Endothelial cell of umbilical vein (primary cell): Measurements from ENCODE around the gene ARPP19. TPM values are rescaled to one million over a fixed set of nuclear protein-coding genes. Genes with fewer than 3 reads are reported as not detected.
A peak's percentile ranks its signal among the peaks of the same experiment; 100 is the strongest.

Experiments used
- BruUV-seq: library from RNA; stranded (reverse); fragments of 400-500 nt; replicated peaks from 2 replicates; lab custom pipeline; 2021; lab: Mats Ljungman, UMichigan
- CTCF ChIA-PET: fragments of 300-600, 350-600 bp; sonication (Branson Sonifier 250); formaldehyde crosslinking; loops from one replicate; lab custom pipeline; 2021; ENCODE audit warnings: antibody characterized with exemption, inconsistent platforms; lab: Charles Lee
- POLR2A ChIA-PET: fragments of 300-600, 350-600 bp; sonication (Branson Sonifier 250); formaldehyde crosslinking; loops from one replicate; lab custom pipeline; 2021; ENCODE audit warnings: antibody characterized with exemption, inconsistent platforms; lab: Charles Lee
- DNase-seq: peaks from one replicate; pipeline ENCODE4 v3.0.0-alpha.2; 2011; ENCODE audit warnings: low read depth, low spot score
- FAIRE-seq: peaks from 2 replicates; lab custom pipeline; 2011; peaks lifted over from hg19 to GRCh38; lab: Jason Lieb, UNC
- H2AFZ ChIP-seq: 2 replicates; pipeline ENCODE4 v1.6.0; 2012; ENCODE audit warnings: low read depth, low read length, control low read depth, inconsistent platforms
- H3K27ac ChIP-seq: 2 replicates; pipeline ENCODE4 v1.5.1; 2011; ENCODE audit warnings: low read depth, mild to moderate bottlenecking, control low read depth, low read length, moderate library complexity; ENCODE audit not compliant: insufficient read depth
- H3K27me3 ChIP-seq, 2 experiments: 2 replicates each; pipeline versions ENCODE4 v1.6.0 to v1.6.1; 2011; ENCODE audit warnings: low read length in 2 of 2, mixed read lengths in 1 of 2; ENCODE audit not compliant: control insufficient read depth in 2 of 2, insufficient read depth in 2 of 2
- H3K36me3 ChIP-seq, 2 experiments: 2 replicates in 1 of 2; 3 replicates in 1 of 2; pipeline ENCODE4 v1.5.1; 2011; ENCODE audit warnings: low read length in 2 of 2, mild to moderate bottlenecking in 1 of 2, moderate library complexity in 1 of 2; ENCODE audit not compliant: control insufficient read depth in 2 of 2, insufficient read depth in 2 of 2; ENCODE audit errors: extremely low read depth in 1 of 2
- H3K4me1 ChIP-seq: 3 replicates; pipeline ENCODE4 v1.5.1; 2011; ENCODE audit warnings: mild to moderate bottlenecking, low read length; ENCODE audit not compliant: control insufficient read depth, insufficient read depth; ENCODE audit errors: extremely low read depth
- H3K4me2 ChIP-seq: 2 replicates; pipeline ENCODE4 v1.6.1; 2011; ENCODE audit warnings: low read length, control low read depth, mixed read lengths; ENCODE audit not compliant: insufficient read depth
- H3K4me3 ChIP-seq, 3 experiments: fragments of 200-600 bp in 1 of 3; sonication (generic), shearing (Covaris generic) in 1 of 3; replicated peaks in 1 of 3; 2 replicates each; pipeline ENCODE4 v1.5.1; 2011 to 2016; ENCODE audit warnings: control low read depth in 3 of 3, low read length in 3 of 3, mild to moderate bottlenecking in 2 of 3, inconsistent platforms in 1 of 3, low read depth in 1 of 3, moderate library complexity in 1 of 3; ENCODE audit not compliant: insufficient read depth in 1 of 3
- H3K79me2 ChIP-seq: 2 replicates; pipeline ENCODE4 v1.6.0; 2012; ENCODE audit warnings: low read length, inconsistent platforms; ENCODE audit not compliant: control insufficient read depth, insufficient read depth
- H3K9ac ChIP-seq: replicated peaks from 2 replicates; pipeline ENCODE3; 2011; ENCODE audit warnings: low read length, control low read depth; ENCODE audit not compliant: insufficient read depth; ENCODE audit errors: extremely low read depth
- H3K9me1 ChIP-seq: replicated peaks from 3 replicates; pipeline ENCODE4 v1.6.0; 2011; ENCODE audit warnings: mild to moderate bottlenecking, low read length; ENCODE audit not compliant: control insufficient read depth, insufficient read depth; ENCODE audit errors: extremely low read depth
- H3K9me3 ChIP-seq: replicated peaks from 2 replicates; pipeline ENCODE4 v1.5.1; 2012; ENCODE audit warnings: low read length, inconsistent platforms; ENCODE audit not compliant: control insufficient read depth, insufficient read depth
- H4K20me1 ChIP-seq: replicated peaks from 2 replicates; pipeline ENCODE3; 2011; ENCODE audit warnings: mild to moderate bottlenecking, low read length; ENCODE audit not compliant: control insufficient read depth, insufficient read depth; ENCODE audit errors: extremely low read depth
- CTCF ChIP-seq, 2 donors: IDR thresholded peaks; 1 replicate in 1 of 2; 2 replicates in 1 of 2; pipeline ENCODE4 v1.5.1; 2011; ENCODE audit warnings: low read length in 2 of 2, mild to moderate bottlenecking in 2 of 2, moderate library complexity in 2 of 2, control low read depth in 1 of 2, inconsistent platforms in 1 of 2, low read depth in 1 of 2; ENCODE audit not compliant: insufficient read depth in 1 of 2; ENCODE audit errors: extremely low read depth in 1 of 2
- EZH2 ChIP-seq: IDR thresholded peaks from 2 replicates; pipeline ENCODE4 v1.6.1; 2012; ENCODE audit warnings: borderline replicate concordance, low read depth, mild to moderate bottlenecking, moderate library complexity, low read length, inconsistent platforms; ENCODE audit not compliant: severe bottlenecking
- FOS ChIP-seq: IDR thresholded peaks from 2 replicates; pipeline ENCODE4 v1.6.1; 2011; ENCODE audit warnings: mild to moderate bottlenecking, low read length, moderate library complexity, borderline replicate concordance; ENCODE audit not compliant: insufficient read depth
- GATA2 ChIP-seq: IDR thresholded peaks from 2 replicates; pipeline ENCODE4 v1.7.0; 2011; ENCODE audit warnings: low read depth, mild to moderate bottlenecking, moderate library complexity, mixed read lengths, low read length; ENCODE audit not compliant: insufficient read length, insufficient read depth
- JUN ChIP-seq: IDR thresholded peaks from 2 replicates; pipeline ENCODE4 v1.6.1; 2011; ENCODE audit warnings: borderline replicate concordance, low read depth; ENCODE audit not compliant: insufficient read length, insufficient read depth
- MAX ChIP-seq: IDR thresholded peaks from 2 replicates; pipeline ENCODE4 v1.6.1; 2011; ENCODE audit not compliant: insufficient read depth, insufficient read length
- MYC ChIP-seq: IDR thresholded peaks from one replicate; pipeline ENCODE4 v1.6.1; 2011; ENCODE audit warnings: mild to moderate bottlenecking, low read depth, low read length
- POLR2A ChIP-seq: IDR thresholded peaks from 2 replicates; pipeline ENCODE4 v1.6.1; 2012; ENCODE audit warnings: low read depth, mild to moderate bottlenecking, control low read depth, low read length
- POLR2AphosphoS5 ChIP-seq: IDR thresholded peaks from 2 replicates; pipeline ENCODE4 v1.6.1; 2012; ENCODE audit warnings: low read depth, mild to moderate bottlenecking, control low read depth, low read length, moderate library complexity; ENCODE audit not compliant: insufficient read depth
- dilution Hi-C: fragments of 300-500 bp; cut with MboI; formaldehyde crosslinking; loops from one replicate; pipeline ENCODE4 v1.15.0; 2019; ENCODE audit warnings: low sequenced_read_pairs; ENCODE audit not compliant: extremely low pct_ligation_motif_present
- intact Hi-C: fragments of 100-400 bp; cut with micrococcal nuclease; formaldehyde crosslinking; loops from one replicate; pipeline ENCODE4 v1.10.0; 2022
- polyA plus RNA-seq, 4 experiments: library from polyadenylated mRNA; depleted of rRNA in 3 of 4; stranded (reverse) in 3 of 4; unstranded in 1 of 4; fragments of >200 nt; gene quantifications; 2 replicates each; pipeline versions ENCODE4 v1.2.1 to v1.2.3, GENCODE V29; 2011 to 2012; ENCODE audit warnings: missing spikeins in 1 of 4
- total RNA-seq: library from RNA; stranded (reverse); gene quantifications from 2 replicates; pipeline ENCODE4 v1.2.3, GENCODE V29; 2021

The ARPP19 gene
- total and polyA plus RNA-seq, 2 donors (not counting 3 experiments of a cell fraction or from before 2014, with no cell fraction given), result 47.1 to 191 TPM

GRCh38 chr15:52552303-52552702, 16.5 kb downstream of the ARPP19 start:
- DNase-seq (no peak), FAIRE-seq (no peak)
- TF ChIP-seq FOS, result no peak
- no peak for TF ChIP-seq POLR2A
- no peak for TF ChIP-seq GATA2
- Histone ChIP-seq H3K27me3 (no peaks in the 10 kb centered on the region), H3K9me3 (no peaks in the 10 kb centered on the region), H3K27ac (no peak overlapping the region), H3K36me3 (peaks cover 6 to 26% of the 10 kb centered on the region in 2 experiments), H3K9ac (no peak overlapping the region), H3K4me1 (no peaks in the 10 kb centered on the region), H4K20me1 (no peaks in the 10 kb centered on the region), H2AFZ (no peak overlapping the region), H3K79me2 (peaks cover 38% of the 10 kb centered on the region), H3K4me2 (no peak overlapping the region), H3K9me1 (no peaks in the 10 kb centered on the region), H3K4me3 (no peak overlapping the region)
- CTCF ChIA-PET, result interaction anchor here (0.6 to 1.7 kb wide), 5 partner anchors 9 to 59 kb away, joined by 3 to 4 read pairs (median 3); no protein-coding TSS in a partner anchor
- BruUV-seq, result no TSS peak
- dilution Hi-C loops (no loop called here), intact Hi-C loops (no loop called here)
- POLR2A ChIA-PET, result interaction anchor here (0.6 kb wide), 1 partner anchor 185 kb away, joined by 8 read pairs; no protein-coding TSS in a partner anchor

- peaks cover 32% of the 10 kb centered on the region for H3K79me2 ChIP-seq
- intact Hi-C loops, result no loop called here
These were observed 17.1 kb downstream of the ARPP19 start for GRCh38 chr15:52551762-52552161.

More at GRCh38 chr15:52551762-52552161, 17.1 kb downstream of the ARPP19 start:
- no TSS peak for BruUV-seq
- DNase-seq, result peak; percentile 34
- Histone ChIP-seq H3K27me3 (no peaks in the 10 kb centered on the region), H3K4me2 (no peak overlapping the region), H3K9me3 (no peaks in the 10 kb centered on the region), H2AFZ (no peak overlapping the region), H3K4me1 (no peaks in the 10 kb centered on the region), H3K4me3 (no peak overlapping the region), H3K36me3 (peaks cover 6 to 26% of the 10 kb centered on the region in 2 experiments), H4K20me1 (no peaks in the 10 kb centered on the region), H3K27ac (no peak overlapping the region), H3K9me1 (no peaks in the 10 kb centered on the region), H3K9ac (no peak overlapping the region)
- dilution Hi-C loops, result no loop called here
- ChIA-PET POLR2A (no interaction called here), CTCF (interaction anchor here (0.6 to 1.7 kb wide), 4 partner anchors 9 to 58 kb away, joined by 3 to 4 read pairs (median 3); no protein-coding TSS in a partner anchor)
- TF ChIP-seq POLR2A (no peak), MYC (no peak), MAX (no peak), GATA2 (no peak), JUN (no peak), FOS (no peak), POLR2AphosphoS5 (no peak), CTCF (IDR thresholded peaks at IDR 0.05; ENCODE audit: extremely low read depth in 1 of 2, insufficient read depth in 1 of 2, low read depth in 1 of 2, low read length in 2 of 2) (no peak), EZH2 (no peak)
- no peak for FAIRE-seq
